ENCODE data around the gene CCDC192.

Gene CCDC192

DNA sequence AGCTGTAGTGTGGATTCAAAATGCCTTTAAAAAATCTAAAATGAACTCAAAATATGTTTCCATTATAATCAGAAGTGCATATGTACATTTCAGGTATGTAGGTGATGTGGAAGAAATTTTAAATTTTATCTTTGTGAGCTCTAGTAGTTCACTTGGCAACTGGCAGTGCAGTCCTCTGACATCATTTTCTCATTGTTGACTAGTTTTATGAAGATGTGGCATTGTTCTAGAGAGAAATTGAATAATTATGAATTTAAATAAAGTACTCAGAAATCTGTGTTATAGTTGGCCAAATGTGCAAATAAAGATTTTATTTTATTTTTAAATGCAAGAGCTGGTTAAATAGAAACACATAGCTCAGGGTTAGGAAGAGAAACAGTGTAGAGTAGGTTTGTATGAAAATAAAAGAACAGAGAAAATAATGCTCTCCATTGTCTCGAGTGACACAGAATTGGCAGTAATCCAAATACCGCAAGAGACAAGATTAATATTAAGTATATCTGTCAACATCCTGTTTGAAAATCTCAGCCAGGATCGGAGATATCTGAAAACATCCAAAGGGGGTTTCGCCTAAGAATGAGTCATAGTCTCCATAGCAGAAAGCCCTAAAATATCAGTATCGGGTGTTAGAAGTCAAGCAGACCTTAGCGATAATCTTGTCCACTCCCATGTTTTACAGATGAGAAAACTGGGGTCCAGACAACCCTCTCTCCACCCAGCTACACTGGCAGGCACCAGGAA is 189.4 kb downstream of the CCDC192 start:
- no peak for DNase-seq

DNA sequence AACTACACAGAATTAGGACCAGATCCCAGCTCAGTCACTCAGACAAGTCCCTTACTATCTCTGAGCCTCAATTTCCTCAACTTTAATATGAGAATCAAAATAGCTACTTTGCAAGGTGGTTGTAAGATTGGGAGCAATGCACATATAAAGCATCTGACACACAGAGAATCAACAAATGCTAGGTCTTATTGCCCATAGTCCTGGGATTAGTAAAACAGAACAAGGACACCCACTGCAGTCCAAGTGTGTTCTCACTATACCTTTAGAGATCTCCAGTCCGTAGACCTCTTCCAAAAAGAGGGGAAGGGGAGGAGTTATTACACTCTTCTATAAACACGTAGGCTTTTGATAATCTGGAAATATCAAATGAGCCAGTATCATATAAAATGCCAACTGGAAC is 190.0 kb downstream of the CCDC192 start:
- DNase-seq: no peak

DNA sequence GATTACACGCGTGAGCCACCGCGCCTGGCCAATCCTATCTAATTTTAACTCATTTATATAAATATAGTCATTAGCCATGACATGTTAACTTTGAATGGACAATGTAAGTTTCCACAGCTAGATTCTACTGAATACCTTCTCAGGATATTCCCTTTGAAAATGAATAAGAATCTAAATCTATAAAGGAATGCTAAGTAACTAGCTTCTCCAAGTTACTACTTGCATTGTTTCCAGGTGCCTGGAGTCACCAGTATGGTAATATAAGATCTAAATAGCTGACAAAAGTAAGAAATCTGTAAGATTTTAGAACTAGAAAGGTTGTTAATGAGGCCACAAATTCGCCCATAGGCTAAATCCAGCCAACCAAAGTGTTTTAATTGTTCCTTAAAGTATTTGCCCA is 191.3 kb downstream of the CCDC192 start:
- DNase-seq: no peak

DNA sequence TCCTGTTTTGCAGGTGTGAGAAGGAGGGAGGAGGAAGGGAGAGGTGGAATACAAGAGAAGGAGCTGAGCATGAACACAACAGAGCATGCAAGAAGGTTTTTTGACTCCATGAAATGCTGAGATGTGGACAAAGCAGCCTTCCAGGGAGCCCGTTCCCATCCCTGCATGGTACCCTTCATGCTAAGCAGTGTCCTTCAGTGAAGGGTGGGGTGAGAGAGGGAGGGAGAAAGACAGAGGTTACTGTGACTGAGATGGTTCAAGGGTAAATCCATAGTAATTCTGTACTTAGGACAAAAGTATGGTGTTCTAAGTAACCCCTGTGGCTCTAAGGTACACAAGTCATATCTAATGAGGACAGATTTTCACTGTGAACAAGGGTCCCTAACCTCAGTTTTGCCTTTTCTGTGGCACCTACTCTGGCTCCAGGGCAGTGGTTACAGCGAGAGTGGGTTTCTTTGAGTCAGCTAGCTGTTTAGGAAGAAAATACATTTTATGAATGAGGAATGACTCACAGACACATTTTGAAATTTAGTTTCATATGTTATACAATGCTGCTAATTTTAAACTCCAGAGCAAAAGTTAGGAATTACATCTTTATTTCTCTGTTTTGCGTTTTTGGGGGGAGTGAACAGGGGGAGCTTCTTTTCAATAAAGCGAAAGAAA is 195.5 kb downstream of the CCDC192 start:
- no peak for DNase-seq

DNA sequence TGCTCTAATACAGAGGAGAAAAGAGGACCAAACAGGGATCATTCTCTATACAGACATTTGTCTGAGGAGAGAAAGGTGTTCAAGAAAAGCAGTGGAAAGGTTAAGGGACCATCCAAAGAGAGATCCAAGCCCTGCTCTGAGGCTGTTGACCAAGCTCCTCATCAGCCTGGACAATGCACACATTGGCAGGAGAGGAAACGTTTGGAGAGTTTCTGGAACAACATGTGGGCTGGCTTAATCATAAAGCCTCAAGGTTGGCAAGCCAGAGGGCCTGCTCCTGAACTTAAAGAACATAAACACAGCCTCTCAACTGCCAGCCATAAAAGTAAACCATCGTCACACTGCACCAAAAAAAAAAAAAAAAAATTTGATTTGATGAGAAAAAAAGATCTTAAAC is 196.0 kb downstream of the CCDC192 start:
- DNase-seq: no peak

DNA sequence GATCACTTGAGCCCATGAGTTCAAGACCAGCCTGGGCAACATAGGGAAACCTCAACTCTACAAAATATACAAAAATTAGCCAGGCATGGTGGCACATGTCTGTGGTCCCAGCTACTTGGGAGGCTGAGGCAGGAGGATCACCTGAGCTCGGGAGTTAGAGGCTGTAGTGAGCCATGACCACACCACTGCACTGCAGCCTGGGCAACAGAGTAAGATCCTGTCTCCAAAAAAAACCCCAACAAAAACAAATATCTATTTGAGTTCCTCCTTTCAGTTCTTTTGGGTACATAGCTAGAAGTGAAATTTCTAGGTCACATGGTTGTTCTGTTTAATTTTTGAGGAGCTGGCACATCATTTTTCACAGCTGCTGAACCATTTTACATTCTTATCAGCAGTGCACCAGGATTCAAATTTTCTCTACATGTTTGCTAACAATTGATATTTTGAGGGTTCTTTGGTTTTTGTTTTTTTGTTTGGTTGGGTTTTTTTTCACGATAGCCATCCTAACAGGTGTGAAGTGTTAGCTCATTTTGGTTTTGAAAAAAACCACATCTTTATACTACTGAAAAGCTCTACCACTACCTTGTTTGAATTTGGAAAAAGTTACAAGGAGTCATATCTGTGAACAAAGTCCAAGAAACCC is 203.5 kb downstream of the CCDC192 start:
- no peak for DNase-seq

DNA sequence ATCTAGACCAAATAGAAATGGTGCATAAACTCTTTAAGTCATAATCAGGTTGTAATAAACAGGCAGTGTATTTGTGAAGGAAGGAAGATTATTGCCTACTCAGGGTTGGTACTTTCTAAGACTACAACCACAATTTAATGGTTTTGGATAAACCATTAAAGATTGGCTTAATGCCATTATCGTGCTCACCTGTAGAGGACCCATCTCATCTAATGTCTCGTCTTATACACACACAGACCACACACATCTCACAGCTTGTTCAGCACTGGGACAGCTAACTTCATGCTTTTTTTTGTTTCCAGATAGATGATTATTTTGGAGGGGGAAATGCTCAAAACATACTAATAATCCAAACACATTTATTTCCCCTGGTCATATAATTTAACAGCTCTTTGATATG is 204.7 kb downstream of the CCDC192 start:
- no peak for DNase-seq

DNA sequence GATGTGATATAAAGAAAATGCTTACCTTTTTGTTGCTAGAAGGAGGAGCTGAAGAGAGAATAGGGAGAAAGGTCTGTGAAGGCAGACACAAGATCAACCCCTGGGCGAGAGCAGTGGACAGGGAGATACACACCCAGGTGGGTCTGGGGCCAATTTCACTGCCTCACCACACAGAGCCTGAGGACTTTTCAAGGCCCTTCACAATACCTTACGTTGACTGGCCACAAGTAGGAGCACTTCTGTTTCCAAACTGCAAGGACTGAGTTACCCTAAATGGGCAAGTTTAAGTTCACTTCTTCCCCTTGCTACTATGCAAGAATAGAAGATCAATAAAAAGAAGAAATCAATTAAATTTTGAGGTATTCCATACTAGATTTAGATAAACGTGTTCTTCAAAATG is 205.9 kb downstream of the CCDC192 start:
- no peak for DNase-seq

DNA sequence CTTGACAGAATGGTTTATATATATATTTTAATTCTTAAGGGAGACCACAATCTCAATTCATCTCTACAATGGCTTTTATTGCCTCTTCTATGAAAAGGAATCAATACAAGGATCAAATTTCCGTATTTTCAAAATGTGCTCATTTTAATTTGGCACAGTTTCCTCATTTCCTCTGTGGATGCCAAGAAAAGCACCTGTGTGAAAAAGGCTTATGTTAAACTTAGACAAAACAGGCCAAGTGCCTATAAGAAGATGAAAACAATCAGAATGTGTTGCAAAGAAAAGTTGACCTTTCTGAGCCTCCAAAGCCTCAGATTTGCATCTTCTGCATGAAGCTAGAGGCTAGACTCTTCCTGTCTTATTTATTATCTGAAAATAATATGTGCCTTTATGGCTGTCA is 206.6 kb downstream of the CCDC192 start:
- no peak for DNase-seq

DNA sequence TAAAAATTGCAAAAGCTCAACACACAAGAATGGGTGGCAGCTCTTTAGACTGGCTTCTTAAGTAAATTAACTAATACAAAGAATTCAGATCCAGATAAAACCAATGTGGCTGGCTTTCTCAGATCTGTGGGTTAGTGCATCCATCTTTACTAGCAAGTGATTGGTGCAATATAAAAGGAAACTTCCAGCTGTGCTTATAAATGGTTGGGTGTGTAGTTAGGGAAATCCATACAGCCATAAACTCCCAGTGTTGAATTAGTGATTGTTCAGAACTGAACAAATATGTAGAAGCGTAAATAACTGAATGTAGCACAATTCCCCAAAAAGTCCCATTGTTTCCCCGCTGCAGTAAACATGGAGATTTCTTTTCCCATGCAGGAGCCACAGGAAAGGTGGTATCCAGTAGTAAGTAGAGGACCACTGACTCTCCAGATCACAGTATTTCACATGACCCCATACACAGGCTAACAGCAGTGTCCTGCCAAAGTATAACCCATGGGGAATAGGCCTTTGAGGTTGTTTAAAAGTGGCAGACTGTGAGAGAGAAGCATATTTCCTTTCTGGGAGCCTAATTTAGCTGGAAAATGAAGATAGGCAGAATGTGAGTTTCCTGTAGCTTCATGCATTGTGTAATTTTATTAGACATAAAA is 207.2 kb downstream of the CCDC192 start:
- DNase-seq: no peak

DNA sequence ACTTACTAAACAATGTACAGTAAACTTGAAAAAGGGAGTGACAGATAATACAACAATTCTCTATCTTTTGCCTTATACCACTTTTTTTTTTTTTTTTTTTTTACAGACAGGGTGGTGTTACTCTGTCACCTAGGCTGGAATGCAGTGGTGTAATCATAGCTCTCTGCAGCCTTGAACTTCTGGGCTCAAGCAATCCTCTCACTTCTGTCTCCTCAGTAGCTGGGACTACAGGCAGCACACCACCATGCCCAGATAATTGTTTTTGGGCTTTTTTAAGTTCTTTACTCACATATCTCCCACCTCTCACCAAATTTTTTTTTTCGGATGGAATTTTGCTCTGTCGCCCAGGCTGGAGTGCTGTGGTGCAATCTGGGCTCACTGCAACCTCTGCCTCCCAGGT is 208.4 kb downstream of the CCDC192 start:
- no peak for DNase-seq

DNA sequence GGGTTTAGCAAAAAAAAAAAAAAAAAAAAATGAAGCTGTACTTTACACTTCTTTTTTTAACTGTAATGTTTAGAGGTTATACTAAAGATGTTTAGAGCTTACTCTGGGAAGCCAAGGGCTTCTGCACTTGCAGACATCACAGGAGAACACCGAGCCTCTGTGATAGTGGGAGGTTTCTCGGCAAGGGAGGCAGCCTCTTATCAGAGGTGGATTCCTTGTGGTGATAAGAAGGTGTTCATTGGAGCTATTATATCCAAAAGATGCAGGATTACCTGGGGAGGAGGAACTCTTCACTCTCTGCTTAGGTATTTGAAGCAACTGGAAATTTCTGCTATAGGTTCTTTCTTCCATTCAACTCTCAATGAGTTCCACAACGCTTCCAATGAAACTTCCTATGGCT is 209.2 kb downstream of the CCDC192 start:
- no peak for DNase-seq

DNA sequence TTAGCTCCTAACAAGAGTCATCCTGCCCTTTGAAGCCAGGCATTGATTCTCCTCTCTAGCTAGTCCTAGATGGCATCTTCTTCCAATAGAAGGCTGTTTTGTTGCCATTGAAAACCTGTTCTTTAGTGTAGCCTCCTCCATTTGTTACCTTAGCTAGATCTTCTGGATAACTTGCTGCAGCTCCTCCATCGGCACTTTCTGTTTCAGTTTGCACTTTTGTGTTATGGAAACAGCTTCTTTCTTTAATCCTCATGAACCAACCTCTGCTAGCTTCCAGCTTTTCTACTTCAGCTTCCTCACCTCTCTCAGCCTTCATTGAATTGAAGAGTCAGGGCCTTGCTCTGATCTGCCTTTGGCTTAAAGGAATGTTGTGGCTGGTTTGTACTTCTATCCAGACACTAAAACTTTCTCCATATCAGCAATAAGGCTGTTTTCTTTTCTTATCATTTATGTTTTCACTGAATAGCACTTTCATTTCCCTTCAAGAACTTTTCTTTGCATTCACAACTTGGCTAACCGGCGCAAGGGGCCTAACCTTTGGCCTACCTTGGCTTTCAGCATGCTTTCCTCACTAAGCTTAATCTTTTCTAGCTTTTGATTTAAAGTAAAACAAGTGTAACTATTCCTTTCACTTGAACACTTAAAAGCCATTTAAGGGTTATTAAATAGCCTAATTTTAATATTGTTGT is 213.8 kb downstream of the CCDC192 start:
- no peak for DNase-seq

DNA sequence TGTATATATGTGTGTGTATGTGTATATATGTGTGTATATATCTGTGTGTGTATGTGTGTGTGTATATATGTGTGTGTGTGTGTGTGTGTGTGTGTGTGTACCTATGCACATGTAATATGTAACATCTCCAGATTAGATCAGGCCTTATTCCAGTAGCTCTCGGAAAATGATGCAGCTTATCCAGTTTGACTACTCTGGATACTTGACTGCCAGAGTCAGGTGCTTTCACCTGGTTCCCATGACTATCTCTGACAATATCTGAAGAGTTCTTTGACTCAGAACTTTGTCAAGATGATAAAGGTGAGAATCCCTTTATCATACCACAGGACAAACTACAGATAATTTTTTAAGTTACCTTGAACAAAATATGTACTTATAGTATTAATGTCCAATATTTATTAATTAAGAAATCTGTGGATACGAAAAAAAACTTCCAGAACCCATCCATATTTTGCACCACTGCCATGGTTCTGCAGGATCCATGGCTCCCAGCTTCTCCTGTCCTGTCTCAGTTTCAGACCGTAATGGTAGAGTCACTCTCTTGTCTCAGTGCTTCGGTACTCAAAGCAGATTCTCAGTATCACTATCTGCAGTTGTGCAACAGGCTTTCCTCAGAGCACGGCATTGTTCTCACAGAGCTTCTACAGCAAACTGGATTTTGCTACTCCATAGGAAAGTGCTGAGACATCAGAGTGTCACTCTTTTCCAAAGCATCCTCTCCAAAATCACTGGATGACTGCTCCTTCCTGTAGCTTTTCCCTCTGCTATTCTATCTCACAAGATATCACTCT is 216.0 kb downstream of the CCDC192 start:
- DNase-seq: no peak

DNA sequence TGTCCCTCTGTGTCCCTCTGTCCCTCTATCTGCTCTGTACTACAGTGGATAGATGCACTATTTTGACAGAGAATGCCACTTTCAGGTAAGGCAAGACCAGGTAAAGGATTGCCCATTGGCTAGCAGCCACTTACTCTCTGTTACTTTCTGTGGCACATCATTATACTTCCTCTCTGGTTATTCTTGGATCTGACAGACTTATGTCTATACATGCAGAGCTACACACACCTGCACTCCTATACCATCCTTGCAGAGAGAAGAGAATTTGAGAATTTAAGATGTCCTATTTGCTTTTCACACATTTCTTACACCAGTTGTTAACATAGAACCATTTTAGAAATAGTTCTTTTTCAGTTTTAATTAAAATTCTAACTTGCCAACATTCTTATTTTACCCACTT is 216.6 kb downstream of the CCDC192 start:
- DNase-seq: no peak

DNA sequence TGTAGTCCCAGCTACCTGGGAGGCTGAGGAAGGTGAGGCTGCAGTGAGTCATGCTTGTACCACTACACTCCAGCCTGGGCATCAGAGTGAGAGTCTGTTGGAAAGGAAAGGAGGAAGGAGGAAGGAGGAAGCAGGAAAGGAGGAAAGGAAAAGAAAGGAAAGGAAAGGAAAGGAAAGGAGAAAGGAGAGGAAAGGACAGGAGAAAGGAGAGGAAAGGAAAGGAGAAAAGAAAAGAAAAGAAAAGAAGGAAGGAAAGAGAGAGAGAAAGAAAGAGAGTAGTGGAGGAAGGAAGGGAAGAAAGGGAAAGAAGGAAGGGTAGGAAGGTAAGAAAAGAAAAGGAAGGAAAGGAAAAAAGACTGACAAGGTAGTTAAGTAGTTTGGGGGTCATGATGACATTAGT is 217.7 kb downstream of the CCDC192 start:
- no peak for DNase-seq

DNA sequence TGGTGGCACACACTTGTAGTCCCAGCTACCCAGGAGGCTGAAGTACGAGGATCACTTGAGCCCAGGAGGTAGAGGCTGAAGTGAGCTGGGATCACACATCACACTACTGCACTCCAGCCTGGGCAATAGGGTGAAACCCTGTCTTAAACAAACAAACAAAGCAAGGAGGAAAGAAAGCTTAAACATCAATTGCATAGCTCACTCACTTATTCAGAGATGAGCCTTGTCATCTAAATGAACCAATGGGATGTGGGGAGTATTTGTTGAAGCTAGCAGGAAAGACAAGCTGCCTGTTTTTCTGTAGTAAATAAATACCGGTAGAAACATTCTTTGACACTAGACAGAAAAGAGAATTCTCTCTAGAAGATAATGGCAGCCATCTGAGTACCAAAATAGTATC is 219.4 kb downstream of the CCDC192 start:
- no peak for DNase-seq

DNA sequence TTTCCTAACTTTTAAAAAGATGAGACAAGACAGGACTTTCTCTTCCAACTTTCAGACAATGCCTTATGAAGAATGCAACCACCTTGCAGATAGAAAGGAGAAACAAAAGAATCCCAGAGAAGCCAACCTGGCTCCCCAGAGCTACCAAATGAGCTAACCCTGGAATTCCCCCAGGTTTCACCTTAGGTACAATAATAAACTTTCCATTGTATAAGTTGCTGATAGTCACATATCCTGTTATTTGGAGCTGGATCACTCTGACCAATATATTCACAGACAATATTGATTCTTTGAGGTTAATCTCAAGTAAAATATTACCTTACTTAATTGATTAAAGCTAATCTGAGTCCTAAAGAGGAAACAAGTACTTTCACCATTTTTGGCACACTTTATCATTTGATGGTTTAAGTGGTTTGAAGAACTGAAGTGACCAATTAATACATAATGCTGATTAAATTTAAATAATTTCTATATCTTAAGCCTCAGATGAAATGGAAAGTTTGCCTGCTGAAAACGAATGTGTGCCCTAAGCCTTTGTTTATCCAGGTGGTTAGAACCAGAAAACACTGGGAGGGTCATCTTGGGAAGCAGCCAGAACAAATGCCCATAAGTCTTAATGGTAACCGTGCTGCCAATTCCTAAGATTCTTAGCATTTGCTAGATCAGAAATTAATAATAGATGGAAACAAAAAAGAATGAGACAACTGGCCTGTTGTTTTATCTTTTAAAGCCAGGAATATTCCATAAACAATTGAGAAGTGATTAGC is 220.8 kb downstream of the CCDC192 start:
- DNase-seq: no peak

DNA sequence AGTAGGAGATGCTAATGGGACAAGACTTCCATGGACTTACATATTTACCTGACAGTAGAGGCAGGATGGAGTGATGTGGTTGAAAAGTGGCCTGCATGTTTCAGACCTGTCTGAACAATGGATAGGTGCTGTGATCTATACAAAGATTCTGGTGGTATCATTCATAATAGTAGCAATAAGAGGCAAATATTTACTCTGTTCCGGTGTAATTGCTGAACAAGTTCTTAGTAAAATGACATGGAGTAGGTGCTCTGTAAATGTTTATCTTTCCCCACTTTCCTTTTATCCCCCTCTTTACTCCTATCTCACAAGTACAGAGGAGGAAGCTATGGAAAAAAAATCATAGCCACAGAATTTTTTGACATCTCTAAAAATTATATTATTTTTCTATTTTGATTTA is 221.4 kb downstream of the CCDC192 start:
- no peak for DNase-seq

DNA sequence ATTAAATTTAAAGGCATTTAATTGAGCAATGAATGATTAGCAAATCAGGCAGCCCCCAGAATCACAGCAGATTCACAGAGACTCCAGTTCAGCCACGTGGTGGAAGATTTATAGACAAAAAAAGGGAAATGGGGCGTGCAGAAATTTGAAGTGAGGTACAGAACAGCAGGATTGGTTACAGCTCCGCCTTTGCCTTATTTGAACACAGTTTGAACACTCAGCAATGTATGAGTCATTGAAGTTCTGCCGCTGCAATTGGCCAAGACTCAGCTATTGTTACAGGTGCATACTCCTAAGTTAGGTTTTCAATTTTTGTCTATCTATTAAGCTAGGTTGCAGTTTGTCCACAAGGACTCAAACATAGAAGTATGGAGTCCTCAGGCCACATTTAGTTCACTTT is 222.7 kb downstream of the CCDC192 start:
- DNase-seq: no peak

DNA sequence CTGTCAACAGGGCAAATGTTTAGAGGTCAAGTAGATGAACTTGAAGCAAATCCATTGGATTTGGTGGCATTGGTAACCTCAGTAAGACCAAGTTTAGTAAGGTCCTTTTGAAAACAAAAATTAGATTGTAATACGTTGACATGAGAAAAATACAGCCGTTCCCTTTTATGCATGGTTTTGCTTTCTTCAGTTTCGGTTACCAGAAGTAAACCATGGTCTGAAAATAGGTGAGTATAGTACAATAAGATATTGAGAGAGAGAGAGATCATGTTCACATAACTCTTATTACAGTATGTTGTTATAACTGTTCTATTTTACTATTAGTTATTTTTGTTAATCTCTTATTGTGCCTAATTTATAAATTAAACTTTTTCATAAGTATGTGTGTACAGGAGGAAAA is 223.8 kb downstream of the CCDC192 start:
- DNase-seq: no peak

DNA sequence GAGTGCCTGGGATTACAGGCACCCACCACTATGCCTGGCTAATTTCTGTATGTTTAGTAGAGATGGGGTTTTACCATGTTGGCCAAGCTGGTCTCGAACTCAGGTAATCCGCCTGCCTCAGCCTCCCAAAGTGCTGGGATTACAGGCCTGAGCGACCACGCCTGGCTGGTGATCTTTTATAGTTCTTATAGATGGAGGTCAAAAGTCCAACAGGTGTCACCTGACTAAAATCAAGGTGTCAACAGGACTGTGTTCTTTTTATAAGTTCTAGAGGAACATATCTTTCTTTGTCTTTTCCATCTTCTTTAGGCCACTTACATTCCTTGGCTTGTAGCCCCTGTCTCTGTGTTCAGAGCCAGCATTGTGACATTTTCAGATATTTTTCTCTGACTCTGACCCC is 224.9 kb downstream of the CCDC192 start:
- DNase-seq: no peak

All from activated CD8-positive, alpha-beta memory T cell treated with anti-CD3 and anti-CD28 coated beads, Interleukin-2, amount 50 U/mL, for 48 hours (primary cell).